Sigmoid colon (tissue), 7 donors: ENCODE data around the gene AP4B1. TPM values are rescaled to one million over a fixed set of nuclear protein-coding genes. Genes with fewer than 3 reads are reported as not detected.

Source experiments
- DNase-seq: peaks from one replicate; pipeline ENCODE4 v3.0.0-alpha.2; 2019
- H3K27ac ChIP-seq, 4 donors: fragments of 200-600 bp; sonication (generic); one replicate each; pipeline ENCODE4 v1.5.1; 2016 to 2019; ENCODE audit warnings: mild to moderate bottlenecking in 1 of 4
- H3K27me3 ChIP-seq, 3 donors: fragments of 200-600 bp; sonication (generic); one replicate each; pipeline ENCODE4 v1.5.1; 2019; ENCODE audit warnings: mild to moderate bottlenecking in 1 of 3
- H3K36me3 ChIP-seq, 4 donors: fragments of 200-600 bp; sonication (generic); one replicate each; pipeline ENCODE4 v1.5.1; 2016 to 2019
- H3K4me1 ChIP-seq, 4 donors: fragments of 200-600 bp; sonication (generic); one replicate each; pipeline ENCODE4 v1.5.1; 2017 to 2019
- H3K4me3 ChIP-seq, 4 donors: fragments of 200-600 bp; sonication (generic); one replicate each; pipeline ENCODE4 v1.5.1; 2017 to 2019; ENCODE audit warnings: mild to moderate bottlenecking in 2 of 4, moderate library complexity in 1 of 4
- H3K9me3 ChIP-seq, 4 donors: fragments of 200-600 bp in 3 of 4; sonication (generic) in 3 of 4; one replicate each; pipeline versions ENCODE4 v1.5.1 to v1.6.1; 2013 to 2019
- CTCF ChIP-seq, 4 experiments: fragments of 450-650 bp in 3 of 4; fragments of 200-600 bp in 1 of 4; IDR thresholded peaks; one replicate each; pipeline ENCODE4 v1.5.1; 2016 to 2019; ENCODE audit warnings: antibody characterized with exemption in 4 of 4, mild to moderate bottlenecking in 3 of 4, moderate library complexity in 2 of 4
- EP300 ChIP-seq, 4 donors: sonication (generic); formaldehyde crosslinking; IDR thresholded peaks; one replicate each; pipeline ENCODE4 v1.6.1; 2017; ENCODE audit warnings: antibody characterized with exemption in 4 of 4
- POLR2A ChIP-seq, 2 donors: fragments of 450-650 bp; IDR thresholded peaks; one replicate each; pipeline ENCODE4 v1.6.1; 2016; ENCODE audit warnings: antibody characterized with exemption in 2 of 2, mild to moderate bottlenecking in 2 of 2, moderate library complexity in 2 of 2
- POLR2AphosphoS5 ChIP-seq, 4 donors: sonication (generic); formaldehyde crosslinking; IDR thresholded peaks; one replicate each; pipeline ENCODE4 v1.6.1; 2017; ENCODE audit warnings: antibody characterized with exemption in 4 of 4
- WGBS, 2 donors: extraction: QIAGEN DNeasy Blood & Tissue Kit; methylation state at CpG; one replicate each; pipeline ENCODE4 v1.1.7; 2013; 5-methylcytosine and 5-hydroxymethylcytosine counted together
- intact Hi-C: fragments of 100-400 bp; cut with DNase I; formaldehyde crosslinking; loops from one replicate; pipeline ENCODE4 v1.15.1; 2023
- polyA plus RNA-seq, 3 donors: library from polyadenylated mRNA; stranded (reverse); fragments of 200-250 nt; gene quantifications; one replicate each; pipeline ENCODE4 v1.2.3, GENCODE V29; 2013
- total RNA-seq, 4 donors: library from RNA; depleted of rRNA; stranded (reverse); fragments of >200 nt; gene quantifications; one replicate each; pipeline ENCODE4 v1.1.0, GENCODE V29; 2016
- donor health status: healthy with polysubstance abuse.
- donor health status: Bipolar disorder and iron deficiency.
- donor health status: healthy.

The AP4B1 gene
- total and polyA plus RNA-seq, 7 donors = 4.8 to 21.3 (median 8.0) TPM

- Histone ChIP-seq H3K36me3 (no peaks in the 10 kb centered on the region), H3K27me3 (no peaks in the 10 kb centered on the region), H3K4me3 (no peak overlapping the region), H3K4me1 (no peaks in the 10 kb centered on the region), H3K9me3 (no peaks in the 10 kb centered on the region), H3K27ac (peak overlapping the region in 2 of 4 donors; percentile 9 to 59)
- TF ChIP-seq POLR2A (IDR thresholded peaks at IDR 0.05) = no peak
- no peak for TF ChIP-seq POLR2AphosphoS5 (IDR thresholded peaks at IDR 0.05)
- TF ChIP-seq EP300 (IDR thresholded peaks at IDR 0.05) = no peak
- TF ChIP-seq CTCF (IDR thresholded peaks at IDR 0.05) = no peak
- intact Hi-C loops = no loop called here
- DNase-seq = no peak
These were observed 32.2 kb downstream of the AP4B1 start for GRCh38 chr1:113872219-113872935.

- no peaks in the 10 kb centered on the region for H3K27me3 ChIP-seq
- H3K4me1 ChIP-seq = no peaks in the 10 kb centered on the region
- no peaks in the 10 kb centered on the region for H3K36me3 ChIP-seq
- peak within 1 kb of the TSS in 1 of 4 donors; percentile 4 for H3K4me3 ChIP-seq
- 41 to 84% methylated on average over 4 of the region's 4 CpGs for WGBS, 2 donors
- no peak for DNase-seq
- no peaks in the 10 kb centered on the region for H3K9me3 ChIP-seq
- peak in 3 of 4 donors; percentile 9 to 22 (median 18) for TF ChIP-seq POLR2AphosphoS5 (IDR thresholded peaks at IDR 0.05)
- no peak for TF ChIP-seq CTCF (IDR thresholded peaks at IDR 0.05)
- intact Hi-C loops = no loop called here
- peak within 1 kb of the TSS in 2 of 4 donors; percentile 9 to 59 for H3K27ac ChIP-seq
These were observed 32.9 kb downstream of the AP4B1 start, which contains the start of gene PTPN22 for GRCh38 chr1:113871597-113872113. TSS of gene PTPN22 (minus strand) at chr1:113871712.

GRCh38 chr1:113870778-113871177 is 33.8 kb downstream of the AP4B1 start:
- DNase-seq = no peak
- Histone ChIP-seq H3K9me3 (no peaks in the 10 kb centered on the region), H3K36me3 (no peaks in the 10 kb centered on the region), H3K27me3 (no peaks in the 10 kb centered on the region), H3K27ac (no peak overlapping the region), H3K4me1 (no peaks in the 10 kb centered on the region), H3K4me3 (no peak overlapping the region)
- intact Hi-C loops = no loop called here
- TF ChIP-seq POLR2A (IDR thresholded peaks at IDR 0.05) = no peak
- TF ChIP-seq POLR2AphosphoS5 (IDR thresholded peaks at IDR 0.05) = no peak
- no peak for TF ChIP-seq EP300 (IDR thresholded peaks at IDR 0.05)
- TF ChIP-seq CTCF (IDR thresholded peaks at IDR 0.05) = no peak
- WGBS, 2 donors = 72 to 86% methylated on average over 3 of the region's 3 CpGs

GRCh38 chr1:113868387-113869083 is 36.1 kb downstream of the AP4B1 start:
- DNase-seq = no peak
- Histone ChIP-seq H3K36me3 (no peaks in the 10 kb centered on the region), H3K27ac (no peak overlapping the region), H3K4me1 (no peaks in the 10 kb centered on the region), H3K4me3 (no peak overlapping the region), H3K9me3 (no peaks in the 10 kb centered on the region), H3K27me3 (no peaks in the 10 kb centered on the region)
- intact Hi-C loops = no loop called here
- TF ChIP-seq POLR2AphosphoS5 (IDR thresholded peaks at IDR 0.05) = no peak
- no peak for TF ChIP-seq POLR2A (IDR thresholded peaks at IDR 0.05)
- no peak for TF ChIP-seq CTCF (IDR thresholded peaks at IDR 0.05)
- no peak for TF ChIP-seq EP300 (IDR thresholded peaks at IDR 0.05)
- 96 to 97% methylated on average over 4 of the region's 4 CpGs for WGBS, 2 donors
